Transverse colon (tissue), 4 donors: ENCODE results near the gene HECTD1. TPM values are rescaled to one million over a fixed set of nuclear protein-coding genes. Genes with fewer than 3 reads are reported as not detected.

ENCODE experiments used
- DNase-seq: peaks from one replicate; pipeline ENCODE4 v3.0.0-alpha.2; 2019
- H3K27ac ChIP-seq, 4 donors: fragments of 200-600 bp; sonication (generic); 2 replicates each; pipeline ENCODE4 v1.5.1; 2016 to 2018; ENCODE audit warnings: inconsistent platforms in 4 of 4
- H3K27me3 ChIP-seq: fragments of 200-600 bp; sonication (generic); 2 replicates; pipeline ENCODE4 v1.5.1; 2017; ENCODE audit warnings: inconsistent platforms
- H3K36me3 ChIP-seq, 4 donors: fragments of 200-600 bp; sonication (generic); 2 replicates each; pipeline ENCODE4 v1.5.1; 2017 to 2019; ENCODE audit warnings: inconsistent platforms in 4 of 4
- H3K4me1 ChIP-seq, 4 donors: fragments of 200-600 bp; sonication (generic); 2 replicates each; pipeline ENCODE4 v1.5.1; 2017 to 2020; ENCODE audit warnings: inconsistent platforms in 4 of 4
- H3K4me3 ChIP-seq, 4 donors: fragments of 200-600 bp; sonication (generic); 1 replicate in 1 of 4; 2 replicates in 3 of 4; pipeline versions ENCODE4 v1.5.1 to v1.6.1; 2017 to 2019; ENCODE audit warnings: inconsistent platforms in 4 of 4
- H3K9me3 ChIP-seq, 2 donors: fragments of 200-600 bp; sonication (generic); 2 replicates each; pipeline ENCODE4 v1.5.1; 2017 to 2019; ENCODE audit warnings: inconsistent platforms in 2 of 2
- EP300 ChIP-seq: sonication (generic); formaldehyde crosslinking; IDR thresholded peaks from one replicate; pipeline ENCODE4 v1.6.1; 2017; ENCODE audit warnings: antibody characterized with exemption, low read depth
- POLR2A ChIP-seq: fragments of 450-650 bp; IDR thresholded peaks from one replicate; pipeline ENCODE4 v1.6.1; 2016; ENCODE audit warnings: antibody characterized with exemption, mild to moderate bottlenecking, moderate library complexity
- POLR2AphosphoS5 ChIP-seq, 3 donors: sonication (generic); formaldehyde crosslinking; IDR thresholded peaks; one replicate each; pipeline ENCODE4 v1.6.1; 2016; ENCODE audit warnings: antibody characterized with exemption in 3 of 3
- WGBS, 2 donors: methylation state at CpG; one replicate each; pipeline ENCODE4 v1.1.5; 2018; ENCODE audit warnings: low coverage in 1 of 2; 5-methylcytosine and 5-hydroxymethylcytosine counted together
- in situ Hi-C, 4 donors: fragments of 200-750 bp; cut with MboI; loops; one replicate each; pipeline versions ENCODE4 v1.15.0 to v1.15.1; 2017; ENCODE audit warnings: low sequenced_read_pairs in 3 of 4, low pct_ligation_motif_present in 1 of 4, low pct_unique_long_range_greater_than_20kb in 1 of 4
- intact Hi-C: fragments of 100-400 bp; cut with DNase I; formaldehyde crosslinking; loops from one replicate; pipeline ENCODE4 v1.15.1; 2023; ENCODE audit warnings: low total_unique reads
- total RNA-seq, 4 donors: library from RNA; depleted of rRNA; stranded (reverse); fragments of >200 nt; gene quantifications; one replicate each; pipeline ENCODE4 v1.1.0, GENCODE V29; 2016
- TF ChIP-seq, protein P1 (sequence below), 5 experiments: fragments of 200-600 bp in 3 of 5; fragments of 450-650 bp in 2 of 5; sonication (generic) in 3 of 5; IDR thresholded peaks; 1 replicate in 2 of 5; 2 replicates in 3 of 5; pipeline ENCODE4 v1.5.1; 2016 to 2017; ENCODE audit warnings: antibody characterized with exemption in 5 of 5, inconsistent platforms in 3 of 5, mild to moderate bottlenecking in 2 of 5, moderate library complexity in 1 of 5

Gene HECTD1
- total RNA-seq, 4 donors from 2014 or later, result 111 to 237 (median 154) TPM

- Histone ChIP-seq H3K9me3 (no peaks in the 10 kb centered on the region), H3K36me3 (no peaks in the 10 kb centered on the region), H3K27me3 (no peaks in the 10 kb centered on the region), H3K4me1 (no peaks in the 10 kb centered on the region), H3K27ac (no peak overlapping the region), H3K4me3 (no peak overlapping the region)
- no peak for TF ChIP-seq POLR2A
- TF ChIP-seq, protein P1, sequence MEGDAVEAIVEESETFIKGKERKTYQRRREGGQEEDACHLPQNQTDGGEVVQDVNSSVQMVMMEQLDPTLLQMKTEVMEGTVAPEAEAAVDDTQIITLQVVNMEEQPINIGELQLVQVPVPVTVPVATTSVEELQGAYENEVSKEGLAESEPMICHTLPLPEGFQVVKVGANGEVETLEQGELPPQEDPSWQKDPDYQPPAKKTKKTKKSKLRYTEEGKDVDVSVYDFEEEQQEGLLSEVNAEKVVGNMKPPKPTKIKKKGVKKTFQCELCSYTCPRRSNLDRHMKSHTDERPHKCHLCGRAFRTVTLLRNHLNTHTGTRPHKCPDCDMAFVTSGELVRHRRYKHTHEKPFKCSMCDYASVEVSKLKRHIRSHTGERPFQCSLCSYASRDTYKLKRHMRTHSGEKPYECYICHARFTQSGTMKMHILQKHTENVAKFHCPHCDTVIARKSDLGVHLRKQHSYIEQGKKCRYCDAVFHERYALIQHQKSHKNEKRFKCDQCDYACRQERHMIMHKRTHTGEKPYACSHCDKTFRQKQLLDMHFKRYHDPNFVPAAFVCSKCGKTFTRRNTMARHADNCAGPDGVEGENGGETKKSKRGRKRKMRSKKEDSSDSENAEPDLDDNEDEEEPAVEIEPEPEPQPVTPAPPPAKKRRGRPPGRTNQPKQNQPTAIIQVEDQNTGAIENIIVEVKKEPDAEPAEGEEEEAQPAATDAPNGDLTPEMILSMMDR (IDR thresholded peaks at IDR 0.05), result no peak
- TF ChIP-seq POLR2AphosphoS5 (IDR thresholded peaks at IDR 0.05), result no peak
- no peak for TF ChIP-seq EP300
- WGBS, 2 donors, result 93% methylated on average over 2 of the region's 2 CpGs
- in situ Hi-C loops, result loop anchor here in 1 of 4 donors (25.0 kb wide), 1 partner anchor 88 kb away; no protein-coding TSS in a partner anchor
- intact Hi-C loops, result no loop called here
- no peak for DNase-seq
Observed at GRCh38 chr14:31075144-31075543, 132.4 kb downstream of the HECTD1 start.

DNA sequence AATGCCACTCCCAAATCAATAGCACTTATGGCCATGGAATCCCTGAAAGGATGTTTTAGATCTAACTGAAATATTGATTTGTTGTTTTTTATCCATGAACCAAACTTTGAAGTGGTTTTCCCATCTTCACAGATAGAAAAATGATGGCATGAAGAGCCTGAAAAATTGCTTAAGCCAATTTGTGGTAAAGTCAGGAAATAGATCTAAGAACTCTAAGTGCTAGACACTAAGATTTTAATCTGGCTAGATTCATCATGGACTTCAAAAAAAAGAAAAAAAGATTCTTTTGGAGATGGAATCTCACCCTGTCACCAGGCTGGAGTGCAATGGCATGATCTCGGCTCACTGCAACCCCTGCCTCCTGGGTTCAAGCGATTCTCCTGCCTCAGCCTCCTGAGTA is 136.4 kb downstream of the HECTD1 start:
- in situ Hi-C loops, result loop anchor here in 1 of 4 donors (5.0 kb wide), 1 partner anchor 89 kb away; no protein-coding TSS in a partner anchor
- no peaks in the 10 kb centered on the region for H3K36me3 ChIP-seq
- intact Hi-C loops, result no loop called here

DNA sequence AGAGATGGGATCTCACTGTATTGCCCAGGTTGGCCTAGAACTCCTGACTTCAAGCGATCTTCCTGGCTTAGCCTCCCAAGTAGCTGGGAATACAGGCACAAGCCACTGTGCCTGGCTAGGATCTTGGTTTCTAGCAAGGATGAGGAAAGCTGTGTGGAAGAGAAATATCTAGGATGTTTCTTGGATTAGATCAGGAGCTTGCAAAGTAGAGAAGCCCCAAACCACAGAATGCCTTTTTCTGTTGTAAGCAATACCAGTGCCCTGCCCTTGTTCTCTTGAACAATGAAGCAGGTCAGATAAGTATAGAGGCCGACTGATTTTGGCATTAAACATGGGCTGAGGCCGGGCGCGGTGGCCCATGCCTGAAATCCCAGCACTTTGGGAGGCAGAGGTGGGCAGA is 137.2 kb downstream of the HECTD1 start:
- TF ChIP-seq POLR2A (no peak), EP300 (no peak), POLR2AphosphoS5 (IDR thresholded peaks at IDR 0.05) (no peak)
- TF ChIP-seq, protein P1 (IDR thresholded peaks at IDR 0.05), result no peak
- in situ Hi-C loops, result loop anchor here in 1 of 4 donors (5.0 kb wide), 1 partner anchor 88 kb away; no protein-coding TSS in a partner anchor
- DNase-seq, result no peak
- H3K27ac ChIP-seq, result no peak overlapping the region
- intact Hi-C loops, result no loop called here
- no peaks in the 10 kb centered on the region for H3K9me3 ChIP-seq
- no peaks in the 10 kb centered on the region for H3K27me3 ChIP-seq
- WGBS, 2 donors, result 88 to 100% methylated on average over 1 to 5 of the region's 5 CpGs
- no peaks in the 10 kb centered on the region for H3K4me1 ChIP-seq
- no peak overlapping the region for H3K4me3 ChIP-seq
- no peaks in the 10 kb centered on the region for H3K36me3 ChIP-seq

More for the DNA sequence above, 136.4 kb downstream of the HECTD1 start:
- Histone ChIP-seq H3K4me3 (no peak overlapping the region), H3K27ac (no peak overlapping the region), H3K27me3 (no peaks in the 10 kb centered on the region), H3K4me1 (no peaks in the 10 kb centered on the region), H3K9me3 (no peaks in the 10 kb centered on the region)
- DNase-seq, result no peak
- TF ChIP-seq, protein P1 (IDR thresholded peaks at IDR 0.05), result no peak
- TF ChIP-seq POLR2AphosphoS5 (IDR thresholded peaks at IDR 0.05) (no peak), EP300 (no peak), POLR2A (no peak)
- WGBS, 2 donors, result 98% methylated on average over 2 of the region's 2 CpGs; no CpG with 5 or more reads in 1 of the 2 donors

- Histone ChIP-seq H3K4me3 (no peak overlapping the region), H3K9me3 (no peaks in the 10 kb centered on the region), H3K27ac (no peak overlapping the region), H3K27me3 (no peaks in the 10 kb centered on the region), H3K4me1 (no peaks in the 10 kb centered on the region), H3K36me3 (no peaks in the 10 kb centered on the region)
- intact Hi-C loops, result no loop called here
- in situ Hi-C loops, result no loop called here
- no peak for DNase-seq
- no peak for TF ChIP-seq POLR2AphosphoS5 (IDR thresholded peaks at IDR 0.05)
- TF ChIP-seq EP300, result no peak
- TF ChIP-seq, protein P1 (IDR thresholded peaks at IDR 0.05), result no peak
- no peak for TF ChIP-seq POLR2A
- WGBS, 2 donors, result 93% methylated on average over 3 of the region's 3 CpGs
Observed at GRCh38 chr14:31069343-31069742, 138.2 kb downstream of the HECTD1 start.
